Vagina (tissue), 2 donors: ENCODE results near the gene RASGRP1.

ENCODE experiments used
- CTCF ChIP-seq, 3 experiments: fragments of 450-650 bp in 2 of 3; fragments of 200-600 bp in 1 of 3; sonication (generic) in 1 of 3; IDR thresholded peaks; one replicate each; pipeline ENCODE4 v1.5.1; 2017 to 2019; ENCODE audit warnings: antibody characterized with exemption in 3 of 3, mild to moderate bottlenecking in 2 of 3, moderate library complexity in 2 of 3
- POLR2A ChIP-seq, 2 donors: fragments of 450-650 bp; IDR thresholded peaks; one replicate each; pipeline ENCODE4 v1.6.1; 2017; ENCODE audit warnings: antibody characterized with exemption in 2 of 2, mild to moderate bottlenecking in 2 of 2, moderate library complexity in 2 of 2
- POLR2AphosphoS5 ChIP-seq, 2 donors: sonication (generic); formaldehyde crosslinking; IDR thresholded peaks; one replicate each; pipeline ENCODE4 v1.9.0; 2017; ENCODE audit warnings: antibody characterized with exemption in 2 of 2, mild to moderate bottlenecking in 2 of 2, low read depth in 1 of 2; ENCODE audit not compliant: insufficient read depth in 1 of 2

GRCh38 chr15:38576261-38576660 lies 11.6 kb upstream of the RASGRP1 start:
- TF ChIP-seq CTCF (IDR thresholded peaks at IDR 0.05) (no peak), POLR2A (IDR thresholded peaks at IDR 0.05) (no peak), POLR2AphosphoS5 (IDR thresholded peaks at IDR 0.05; ENCODE audit: insufficient read depth in 1 of 2, low read depth in 1 of 2) (no peak)
